HCT116 (cell line): ENCODE results near the gene DDI2. TPM values are rescaled to one million over a fixed set of nuclear protein-coding genes. Genes with fewer than 3 reads are reported as not detected.

Experiments
- ATAC-seq: fragments of 200-7000 bp; cut with Tn5 transposase; 2 replicates; pipeline ENCODE4 v1.9.1; 2020; ENCODE audit warnings: mild to moderate bottlenecking, moderate library complexity
- BruUV-seq: library from RNA; stranded (reverse); fragments of 400-500 nt; replicated peaks from 2 replicates; lab custom pipeline; 2021; lab: Mats Ljungman, UMichigan
- CTCF ChIA-PET: fragments of 300-600 bp; sonication (Branson Sonifier 250); formaldehyde crosslinking; loops from one replicate; lab custom pipeline; 2021; ENCODE audit warnings: antibody characterized with exemption; lab: Charles Lee
- POLR2A ChIA-PET: fragments of 300-600, 350-600 bp; sonication (Branson Sonifier 250); formaldehyde crosslinking; loops from one replicate; lab custom pipeline; 2021; ENCODE audit warnings: antibody characterized with exemption; lab: Charles Lee
- RAD21 ChIA-PET, 2 experiments: fragments of 300-600 bp; sonication (Branson Sonifier 250); formaldehyde crosslinking; loops; one replicate each; lab custom pipeline; 2023; ENCODE audit warnings: low total read pairs in 2 of 2; ENCODE audit not compliant: uncharacterized antibody in 2 of 2, unreplicated experiment in 2 of 2, low non-redundant PET in 1 of 2; lab: Charles Lee
- DNase-seq: peaks from one replicate; pipeline ENCODE4 v3.0.0-alpha.2; 2010; ENCODE audit warnings: low read depth, low spot score
- H2AFZ ChIP-seq: fragments of 200-600 bp; shearing (Covaris generic), sonication (generic); 2 replicates; pipeline ENCODE4 v1.6.1; 2017; ENCODE audit warnings: low read depth, mixed run types, mixed read lengths, antibody characterized with exemption, low read length; ENCODE audit not compliant: poor library complexity, severe bottlenecking
- H3K27ac ChIP-seq: 2 replicates; pipeline ENCODE4 v1.5.1; 2012; ENCODE audit warnings: low read depth, low read length
- H3K27me3 ChIP-seq: fragments of 200-600 bp; sonication (generic); 2 replicates; pipeline ENCODE4 v1.6.1; 2016; ENCODE audit warnings: mixed run types, low read length, mixed read lengths; ENCODE audit not compliant: insufficient read depth
- H3K36me3 ChIP-seq, 2 experiments: fragments of 200-500 bp in 1 of 2; fragments of 200-600 bp in 1 of 2; sonication (Bioruptor generic) in 1 of 2; sonication (generic) in 1 of 2; 2 replicates each; pipeline versions ENCODE4 v1.5.1 to v1.6.1; 2014 to 2016; ENCODE audit warnings: low read length in 2 of 2, inconsistent platforms in 1 of 2, mixed read lengths in 1 of 2, mixed run types in 1 of 2; ENCODE audit not compliant: insufficient read depth in 2 of 2, control insufficient read depth in 1 of 2
- H3K4me1 ChIP-seq, 2 experiments: fragments of 200-600 bp in 1 of 2; sonication (generic) in 1 of 2; 2 replicates each; pipeline versions ENCODE4 v1.5.1 to v1.6.1; 2012 to 2017; ENCODE audit warnings: low read length in 2 of 2, inconsistent platforms in 1 of 2, mild to moderate bottlenecking in 1 of 2, mixed read lengths in 1 of 2, mixed run types in 1 of 2, moderate library complexity in 1 of 2; ENCODE audit not compliant: insufficient read depth in 2 of 2, control insufficient read depth in 1 of 2
- H3K4me2 ChIP-seq: fragments of 200-600 bp; sonication (generic); 2 replicates; pipeline ENCODE4 v1.6.1; 2017; ENCODE audit warnings: mixed run types, low read length, mixed read lengths
- H3K4me3 ChIP-seq, 2 experiments: fragments of 200-600 bp in 1 of 2; sonication (generic) in 1 of 2; replicated peaks in 1 of 2; 2 replicates each; pipeline ENCODE4 v1.5.1; 2011 to 2016; ENCODE audit warnings: low read length in 2 of 2, control low read depth in 1 of 2, low read depth in 1 of 2, mild to moderate bottlenecking in 1 of 2, mixed read lengths in 1 of 2, mixed run types in 1 of 2
- H3K79me2 ChIP-seq: fragments of 200-600 bp; sonication (generic); 2 replicates; pipeline ENCODE4 v1.6.1; 2017; ENCODE audit warnings: mild to moderate bottlenecking, mixed run types, low read length, moderate library complexity, mixed read lengths; ENCODE audit not compliant: insufficient read depth
- H3K9ac ChIP-seq: fragments of 200-600 bp; sonication (generic); 2 replicates; pipeline ENCODE4 v1.6.1; 2016; ENCODE audit warnings: low read length, mixed read lengths
- H3K9me2 ChIP-seq: fragments of 200-600 bp; sonication (generic), shearing (Covaris generic); 2 replicates; pipeline ENCODE4 v1.6.1; 2017; ENCODE audit warnings: mixed run types, mild to moderate bottlenecking, moderate library complexity; ENCODE audit not compliant: insufficient read depth
- H3K9me3 ChIP-seq, 2 experiments: fragments of 200-500 bp in 1 of 2; fragments of 200-600 bp in 1 of 2; sonication (Bioruptor generic) in 1 of 2; sonication (generic) in 1 of 2; 2 replicates each; pipeline ENCODE4 v1.6.1; 2014 to 2017; ENCODE audit warnings: low read length in 2 of 2, mixed read lengths in 2 of 2, inconsistent platforms in 1 of 2, low read depth in 1 of 2, mild to moderate bottlenecking in 1 of 2, mixed run types in 1 of 2, moderate library complexity in 1 of 2; ENCODE audit not compliant: control insufficient read depth in 1 of 2, insufficient read depth in 1 of 2
- H4K20me1 ChIP-seq: fragments of 200-600 bp; sonication (generic), shearing (Covaris generic); 2 replicates; pipeline ENCODE4 v1.6.1; 2017; ENCODE audit warnings: mixed run types, mild to moderate bottlenecking, moderate library complexity; ENCODE audit not compliant: insufficient read depth
- FOSL1 ChIP-seq: IDR thresholded peaks from 2 replicates; pipeline ENCODE4 v1.6.1; 2012; ENCODE audit warnings: low read depth
- POLR2A ChIP-seq: IDR thresholded peaks from 2 replicates; pipeline ENCODE4 v1.7.0; 2011; ENCODE audit warnings: borderline replicate concordance; ENCODE audit not compliant: insufficient read depth, insufficient read length; ENCODE audit errors: extremely low read depth
- POLR2AphosphoS5 ChIP-seq: IDR thresholded peaks from 2 replicates; pipeline ENCODE4 v1.6.1; 2011; ENCODE audit warnings: mild to moderate bottlenecking, low read depth, low read length, moderate library complexity
- RAD21 ChIP-seq: IDR thresholded peaks from 2 replicates; pipeline ENCODE4 v1.6.1; 2012; ENCODE audit warnings: low read depth, mild to moderate bottlenecking
- SRF ChIP-seq: IDR thresholded peaks from 2 replicates; pipeline ENCODE4 v1.6.1; 2012; ENCODE audit warnings: low read depth
- TCF7L2 ChIP-seq: IDR thresholded peaks from 2 replicates; pipeline ENCODE4 v1.7.0; 2011; ENCODE audit warnings: borderline replicate concordance, inconsistent platforms; ENCODE audit not compliant: insufficient read depth, insufficient read length; ENCODE audit errors: extremely low read depth
- YY1 ChIP-seq: IDR thresholded peaks from 2 replicates; pipeline ENCODE4 v1.6.1; 2011; ENCODE audit warnings: low read length, low read depth, moderate library complexity, mild to moderate bottlenecking; ENCODE audit not compliant: insufficient replicate concordance; ENCODE audit errors: extremely low read depth
- intact Hi-C: fragments of 100-400 bp; cut with micrococcal nuclease; formaldehyde crosslinking; loops from 2 replicates; pipeline ENCODE4 v1.10.0; 2022
- total RNA-seq: library from RNA; stranded (reverse); gene quantifications from one replicate; pipeline ENCODE4 v1.2.1, GENCODE V29; 2021; ENCODE audit not compliant: unreplicated experiment
- TF ChIP-seq, protein P1 (sequence below): IDR thresholded peaks from 2 replicates; pipeline ENCODE4 v1.6.1; 2012
- TF ChIP-seq, protein P2 (sequence below): IDR thresholded peaks from 2 replicates; pipeline ENCODE4 v1.6.1; 2011; ENCODE audit warnings: mild to moderate bottlenecking, low read length, moderate library complexity; ENCODE audit not compliant: insufficient replicate concordance; ENCODE audit errors: extremely low read depth
- TF ChIP-seq, protein P3 (sequence below): IDR thresholded peaks from 2 replicates; pipeline ENCODE4 v1.6.1; 2012

The DDI2 gene
- total RNA-seq, 1 experiment from 2014 or later: 26.3 TPM

DNA sequence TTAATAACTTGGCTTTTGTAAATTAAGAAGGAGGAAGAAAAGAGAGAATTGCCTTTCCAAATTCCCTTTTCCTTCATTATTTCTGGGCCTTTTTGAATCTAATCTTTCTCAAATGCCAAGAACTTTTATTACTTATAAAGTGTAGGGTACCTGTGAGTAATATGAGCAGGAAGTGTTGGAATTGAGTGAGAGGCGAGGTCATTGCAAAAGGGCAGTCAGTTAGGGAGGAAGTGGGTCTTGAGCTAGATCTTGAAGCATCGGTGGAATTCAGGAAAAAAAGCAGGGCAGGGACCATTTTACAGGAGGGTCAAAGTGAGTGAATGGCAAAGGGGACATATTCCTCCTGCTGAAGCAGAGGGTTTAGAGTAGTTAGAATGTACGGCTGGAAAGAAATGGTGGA lies 23.4 kb downstream of the DDI2 start:
- Histone ChIP-seq H3K9me2 (no peaks in the 10 kb centered on the region), H3K27ac (no peak overlapping the region), H2AFZ (no peak overlapping the region), H3K4me3 (no peak overlapping the region), H3K4me2 (no peak overlapping the region), H3K4me1 (no peaks in the 10 kb centered on the region), H3K36me3 (peaks cover 32 to 55% of the 10 kb centered on the region in 2 experiments), H3K79me2 (peaks cover 5% of the 10 kb centered on the region; the same call in 1 of the 2 replicates), H3K9ac (no peak overlapping the region), H4K20me1 (no peaks in the 10 kb centered on the region), H3K27me3 (no peaks in the 10 kb centered on the region), H3K9me3 (no peaks in the 10 kb centered on the region)
- CTCF ChIA-PET: no interaction called here
- DNase-seq (no peak), ATAC-seq (no peak)
- TF ChIP-seq RAD21: no peak
- POLR2A ChIA-PET: no interaction called here
- RAD21 ChIA-PET: no interaction called here
- no TSS peak for BruUV-seq
- intact Hi-C loops: no loop called here

DNA sequence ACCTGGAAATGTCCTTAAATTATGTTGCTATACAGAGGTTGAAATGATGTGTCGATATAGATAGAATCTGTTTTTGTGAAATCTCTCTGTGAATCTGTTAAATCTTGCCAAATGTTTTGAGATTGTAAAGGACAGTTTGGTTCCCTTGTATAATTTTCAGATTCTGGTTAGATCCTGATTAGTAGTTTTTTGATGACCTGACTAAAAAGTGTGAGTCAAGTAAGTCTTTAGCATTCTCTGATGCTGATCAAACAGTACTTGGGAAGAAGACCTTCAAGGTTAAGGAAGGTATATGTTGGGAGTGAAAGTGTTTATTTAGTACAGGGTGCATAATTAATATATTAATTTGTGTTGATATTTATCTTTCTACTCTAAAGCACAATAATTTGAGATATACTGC lies 32.7 kb downstream of the DDI2 start:
- ATAC-seq: no peak
- Histone ChIP-seq H3K4me1 (peaks cover 5 to 14% of the 10 kb centered on the region in 2 experiments), H3K36me3 (peaks cover 8 to 32% of the 10 kb centered on the region in 2 experiments), H3K9me2 (no peaks in the 10 kb centered on the region), H3K9ac (no peak overlapping the region), H3K4me3 (no peak overlapping the region), H3K27ac (no peak overlapping the region), H3K4me2 (no peak overlapping the region), H2AFZ (no peak overlapping the region), H3K79me2 (peaks cover 12% of the 10 kb centered on the region; the same call in 1 of the 2 replicates), H3K9me3 (no peaks in the 10 kb centered on the region), H4K20me1 (no peaks in the 10 kb centered on the region; the same call in 1 of the 2 replicates), H3K27me3 (no peaks in the 10 kb centered on the region)
- BruUV-seq: no TSS peak
- TF ChIP-seq POLR2AphosphoS5 (no peak), POLR2A (no peak), YY1 (no peak), TCF7L2 (no peak), SRF (no peak), FOSL1 (no peak)
- TF ChIP-seq, protein P1, sequence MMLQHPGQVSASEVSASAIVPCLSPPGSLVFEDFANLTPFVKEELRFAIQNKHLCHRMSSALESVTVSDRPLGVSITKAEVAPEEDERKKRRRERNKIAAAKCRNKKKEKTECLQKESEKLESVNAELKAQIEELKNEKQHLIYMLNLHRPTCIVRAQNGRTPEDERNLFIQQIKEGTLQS: no peak
- TF ChIP-seq, protein P2, sequence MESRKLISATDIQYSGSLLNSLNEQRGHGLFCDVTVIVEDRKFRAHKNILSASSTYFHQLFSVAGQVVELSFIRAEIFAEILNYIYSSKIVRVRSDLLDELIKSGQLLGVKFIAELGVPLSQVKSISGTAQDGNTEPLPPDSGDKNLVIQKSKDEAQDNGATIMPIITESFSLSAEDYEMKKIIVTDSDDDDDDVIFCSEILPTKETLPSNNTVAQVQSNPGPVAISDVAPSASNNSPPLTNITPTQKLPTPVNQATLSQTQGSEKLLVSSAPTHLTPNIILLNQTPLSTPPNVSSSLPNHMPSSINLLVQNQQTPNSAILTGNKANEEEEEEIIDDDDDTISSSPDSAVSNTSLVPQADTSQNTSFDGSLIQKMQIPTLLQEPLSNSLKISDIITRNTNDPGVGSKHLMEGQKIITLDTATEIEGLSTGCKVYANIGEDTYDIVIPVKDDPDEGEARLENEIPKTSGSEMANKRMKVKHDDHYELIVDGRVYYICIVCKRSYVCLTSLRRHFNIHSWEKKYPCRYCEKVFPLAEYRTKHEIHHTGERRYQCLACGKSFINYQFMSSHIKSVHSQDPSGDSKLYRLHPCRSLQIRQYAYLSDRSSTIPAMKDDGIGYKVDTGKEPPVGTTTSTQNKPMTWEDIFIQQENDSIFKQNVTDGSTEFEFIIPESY: no peak
- TF ChIP-seq, protein P3, sequence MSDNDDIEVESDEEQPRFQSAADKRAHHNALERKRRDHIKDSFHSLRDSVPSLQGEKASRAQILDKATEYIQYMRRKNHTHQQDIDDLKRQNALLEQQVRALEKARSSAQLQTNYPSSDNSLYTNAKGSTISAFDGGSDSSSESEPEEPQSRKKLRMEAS: no peak
- no peak for DNase-seq
- intact Hi-C loops: no loop called here
- RAD21 ChIA-PET: no interaction called here
- CTCF ChIA-PET: no interaction called here
- POLR2A ChIA-PET: no interaction called here
